D721Med (cell line): Measurements from ENCODE around the gene CITED4.

Source experiments
- DNase-seq: peaks from one replicate; pipeline ENCODE4 v3.0.0; 2011; ENCODE audit warnings: low spot score; ENCODE audit not compliant: insufficient read length
- FAIRE-seq: peaks from 2 replicates; lab custom pipeline; 2011; peaks lifted over from hg19 to GRCh38; lab: Jason Lieb, UNC
- CTCF ChIP-seq: IDR thresholded peaks from 2 replicates; pipeline ENCODE4 v1.5.1; 2012; ENCODE audit warnings: mild to moderate bottlenecking, control low read depth; ENCODE audit not compliant: insufficient read depth; ENCODE audit errors: missing control alignments

CITED4 gene

GRCh38 chr1:40838980-40839942 is 22.9 kb downstream of the CITED4 start:
- FAIRE-seq: no peak
- no peak for TF ChIP-seq CTCF

GRCh38 chr1:40838045-40838979 is 23.9 kb downstream of the CITED4 start:
- DNase-seq (no peak), FAIRE-seq (no peak)
- no peak for TF ChIP-seq CTCF

More at GRCh38 chr1:40838980-40839942, 22.9 kb downstream of the CITED4 start:
- no peak for DNase-seq

- no peak for TF ChIP-seq CTCF
- no peak for DNase-seq
- FAIRE-seq: no peak
Measured at GRCh38 chr1:40837601-40838000, 24.6 kb downstream of the CITED4 start.

GRCh38 chr1:40836283-40836682 is 25.9 kb downstream of the CITED4 start:
- TF ChIP-seq CTCF: no peak
- no peak for FAIRE-seq
- DNase-seq: no peak

GRCh38 chr1:40834968-40835545 is 27.1 kb downstream of the CITED4 start:
- FAIRE-seq (no peak), DNase-seq (no peak)
- no peak for TF ChIP-seq CTCF

- DNase-seq (no peak), FAIRE-seq (no peak)
- no peak for TF ChIP-seq CTCF
Measured at GRCh38 chr1:40833979-40834378, 28.2 kb downstream of the CITED4 start.
